ENCODE data around the gene MEIOC.

Gene MEIOC

GRCh38 chr17:44655983-44656710, at the start of gene MEIOC:
Gene MEIOC (plus strand): TSS chr17:44656468. CDS start chr17:44656614, 146 bp downstream.
- no peaks in the 10 kb centered on the region for H3K27me3 ChIP-seq (ENCODE audit: control insufficient read depth, low read length)
- no peaks in the 10 kb centered on the region for H3K79me2 ChIP-seq (ENCODE audit: control insufficient read depth, low read length)
- no peak within 1 kb of the TSS for H3K4me3 ChIP-seq (ENCODE audit: low read length)
- TF ChIP-seq CTCF (IDR thresholded peaks at IDR 0.05; ENCODE audit: low read depth, low read length, poor library complexity, severe bottlenecking): no peak
- TF ChIP-seq EZH2phosphoT487 (IDR thresholded peaks at IDR 0.05; ENCODE audit: borderline replicate concordance, low read length): no peak
- H4K20me1 ChIP-seq (ENCODE audit: control insufficient read depth, insufficient read depth, low read depth, low read length): no peaks in the 10 kb centered on the region
- no peaks in the 10 kb centered on the region for H3F3A ChIP-seq (ENCODE audit: control insufficient read depth, insufficient read depth)
- no peaks in the 10 kb centered on the region for H3K36me3 ChIP-seq (ENCODE audit: control insufficient read depth, low read length)
- no peaks in the 10 kb centered on the region for H3K9me2 ChIP-seq (replicated peaks; ENCODE audit: control insufficient read depth, low read length)
- no peak within 1 kb of the TSS for H3K27ac ChIP-seq (ENCODE audit: low read depth, low read length)
- H3K4me1 ChIP-seq (ENCODE audit: control insufficient read depth, low read length): no peaks in the 10 kb centered on the region
- H3K9me3 ChIP-seq (ENCODE audit: control insufficient read depth, insufficient read depth, low read length): no peaks in the 10 kb centered on the region
- H3K4me2 ChIP-seq (ENCODE audit: low read length): no peak within 1 kb of the TSS

GRCh38 chr17:44606658-44607057, 49.6 kb upstream of the MEIOC start:
- peaks cover 31% of the 10 kb centered on the region for H3K27me3 ChIP-seq (ENCODE audit: control insufficient read depth, low read length)
- no peaks in the 10 kb centered on the region for H3K9me2 ChIP-seq (replicated peaks; ENCODE audit: control insufficient read depth, low read length)
- no peaks in the 10 kb centered on the region for H3F3A ChIP-seq (ENCODE audit: control insufficient read depth, insufficient read depth)
- no peaks in the 10 kb centered on the region for H3K9me3 ChIP-seq (ENCODE audit: control insufficient read depth, insufficient read depth, low read length)
- H3K79me2 ChIP-seq (ENCODE audit: control insufficient read depth, low read length): no peaks in the 10 kb centered on the region
- TF ChIP-seq EZH2phosphoT487 (IDR thresholded peaks at IDR 0.05; ENCODE audit: borderline replicate concordance, low read length) (no peak), CTCF (IDR thresholded peaks at IDR 0.05; ENCODE audit: low read depth, low read length, poor library complexity, severe bottlenecking) (no peak)
- H4K20me1 ChIP-seq (ENCODE audit: control insufficient read depth, insufficient read depth, low read depth, low read length): 0 out of 2 replicates have a peak, but pooled peaks cover 3% of the 10 kb centered on the region
- H3K36me3 ChIP-seq (ENCODE audit: control insufficient read depth, low read length): no peaks in the 10 kb centered on the region
- H3K27ac ChIP-seq (ENCODE audit: low read depth, low read length): no peak overlapping the region
- no peaks in the 10 kb centered on the region for H3K4me1 ChIP-seq (ENCODE audit: control insufficient read depth, low read length)
- H3K4me2 ChIP-seq (ENCODE audit: low read length): no peak overlapping the region
- H3K4me3 ChIP-seq (ENCODE audit: low read length): no peak overlapping the region

- Histone ChIP-seq H4K20me1 (ENCODE audit: control insufficient read depth, insufficient read depth, low read depth, low read length) (0 out of 2 replicates have a peak, but pooled peaks cover 3% of the 10 kb centered on the region), H3K79me2 (ENCODE audit: control insufficient read depth, low read length) (no peaks in the 10 kb centered on the region), H3K9me3 (ENCODE audit: control insufficient read depth, insufficient read depth, low read length) (no peaks in the 10 kb centered on the region), H3K27ac (ENCODE audit: low read depth, low read length) (no peak overlapping the region), H3K27me3 (ENCODE audit: control insufficient read depth, low read length) (peaks cover 28% of the 10 kb centered on the region), H3K4me3 (ENCODE audit: low read length) (no peak overlapping the region), H3K9me2 (replicated peaks; ENCODE audit: control insufficient read depth, low read length) (no peaks in the 10 kb centered on the region), H3K36me3 (ENCODE audit: control insufficient read depth, low read length) (no peaks in the 10 kb centered on the region), H3F3A (ENCODE audit: control insufficient read depth, insufficient read depth) (no peaks in the 10 kb centered on the region), H3K4me2 (ENCODE audit: low read length) (no peak overlapping the region), H3K4me1 (ENCODE audit: control insufficient read depth, low read length) (no peaks in the 10 kb centered on the region)
- TF ChIP-seq EZH2phosphoT487 (IDR thresholded peaks at IDR 0.05; ENCODE audit: borderline replicate concordance, low read length): no peak
- TF ChIP-seq CTCF (IDR thresholded peaks at IDR 0.05; ENCODE audit: low read depth, low read length, poor library complexity, severe bottlenecking): no peak
Observed at GRCh38 chr17:44607836-44608690, 48.2 kb upstream of the MEIOC start.

Measured in DOHH2 (cell line).